K562 (cell line): Measurements from ENCODE around the gene OR1J1. TPM values are rescaled to one million over a fixed set of nuclear protein-coding genes. Genes with fewer than 3 reads are reported as not detected.

Source experiments
- ARID2 ChIP-seq: fragments of 450-650 bp; IDR thresholded peaks from 2 replicates; pipeline ENCODE4 v1.6.1; 2017; ENCODE audit warnings: antibody characterized with exemption, mild to moderate bottlenecking
- ETV6 ChIP-seq, 3 experiments: fragments of 150-350 bp in 1 of 3; sonication (generic) in 1 of 3; formaldehyde crosslinking in 1 of 3; IDR thresholded peaks; 2 replicates each; pipeline versions ENCODE4 v1.6.1 to v1.8.0; 2014 to 2022; ENCODE audit warnings: borderline replicate concordance in 2 of 3, low read depth in 2 of 3, antibody characterized with exemption in 1 of 3, low read length in 1 of 3, mild to moderate bottlenecking in 1 of 3, missing genetic modification reagents in 1 of 3
- HCFC1 ChIP-seq: IDR thresholded peaks from 2 replicates; pipeline ENCODE4 v1.6.1; 2012; ENCODE audit warnings: low read depth, low read length, improper control_type of control experiment
- HDAC8 ChIP-seq: fragments of 450-650 bp; IDR thresholded peaks from 2 replicates; pipeline ENCODE4 v1.6.1; 2016; ENCODE audit warnings: mild to moderate bottlenecking, missing genetic modification characterization, moderate library complexity, missing compliant biosample characterization
- HMG20B ChIP-seq: fragments of 250-450 bp; sonication (Bioruptor Pico); IDR thresholded peaks from 2 replicates; pipeline ENCODE4 v1.5.0; 2021; ENCODE audit warnings: mild to moderate bottlenecking
- HOXB6 ChIP-seq: fragments of 250-450 bp; sonication (Bioruptor Pico); IDR thresholded peaks from 2 replicates; pipeline ENCODE4 v1.5.1; 2022; ENCODE audit warnings: mild to moderate bottlenecking, borderline replicate concordance
- KDM5B ChIP-seq: fragments of 200-600 bp; sonication (generic); IDR thresholded peaks from 2 replicates; pipeline ENCODE4 v1.6.1; 2012; ENCODE audit warnings: low read depth, mild to moderate bottlenecking, moderate library complexity, low read length, control low read depth, inconsistent platforms; ENCODE audit not compliant: insufficient replicate concordance
- NFE2 ChIP-seq: IDR thresholded peaks from 2 replicates; pipeline ENCODE4 v1.6.1; 2014; ENCODE audit warnings: antibody characterized with exemption, low read depth
- PHB2 ChIP-seq: fragments of 450-650 bp; IDR thresholded peaks from 2 replicates; pipeline ENCODE4 v1.6.1; 2017; ENCODE audit warnings: low read depth
- POLR3G ChIP-seq: IDR thresholded peaks from 2 replicates; pipeline ENCODE4 v1.6.1; 2011; ENCODE audit not compliant: insufficient read length, insufficient replicate concordance; ENCODE audit errors: extremely low read depth
- RB1 ChIP-seq: fragments of 450-650 bp; IDR thresholded peaks from 2 replicates; pipeline ENCODE4 v1.6.1; 2017; ENCODE audit warnings: low read depth, mild to moderate bottlenecking
- RBM15 ChIP-seq: fragments of 200-400 bp; formaldehyde crosslinking; IDR thresholded peaks from 2 replicates; pipeline ENCODE4 v1.6.1; 2018; ENCODE audit warnings: mild to moderate bottlenecking, low read length, moderate library complexity; ENCODE audit not compliant: insufficient read depth
- REST ChIP-seq, 2 experiments: fragments of 450-650 bp; formaldehyde crosslinking in 1 of 2; IDR thresholded peaks; 2 replicates each; pipeline versions ENCODE4 v1.4.0 to v1.6.1; 2014 to 2020; ENCODE audit warnings: mild to moderate bottlenecking in 2 of 2, borderline replicate concordance in 1 of 2, low read depth in 1 of 2
- SMC3 ChIP-seq: conservative IDR thresholded peaks from 2 replicates; pipeline ENCODE4 v1.6.1; 2011; ENCODE audit warnings: low read depth, low read length, improper control_type of control experiment; ENCODE audit not compliant: insufficient read depth
- SNRNP70 ChIP-seq: fragments of 200-400 bp; formaldehyde crosslinking; optimal IDR thresholded peaks from 2 replicates; pipeline ENCODE3; 2017; ENCODE audit warnings: low read depth, low read length
- SP2 ChIP-seq: IDR thresholded peaks from 2 replicates; pipeline ENCODE4 v1.6.1; 2011; ENCODE audit warnings: mild to moderate bottlenecking, low read depth, low read length, moderate library complexity; ENCODE audit not compliant: poor library complexity, severe bottlenecking; ENCODE audit errors: extremely low read depth
- TAF7 ChIP-seq: fragments of 450-650 bp; IDR thresholded peaks from 2 replicates; pipeline ENCODE4 v1.6.1; 2016; ENCODE audit warnings: missing genetic modification characterization, missing compliant biosample characterization
- ZNF347 ChIP-seq: fragments of 450-650 bp; formaldehyde crosslinking; IDR thresholded peaks from 2 replicates; pipeline ENCODE4 v1.4.0; 2020; ENCODE audit warnings: low read depth, mild to moderate bottlenecking, moderate library complexity
- polyA plus RNA-seq, 8 experiments: library from polyadenylated mRNA; depleted of rRNA in 4 of 8; stranded (reverse) in 5 of 8; unstranded in 3 of 8; fragments of >200 nt; fragmentation: Nextera tagmentation in 2 of 8; fragmentation: Illumina TruSeq in 1 of 8; extraction: Ambion mirVana in 2 of 8; extraction: Trizol in 1 of 8; gene quantifications; 2 replicates each; pipeline versions ENCODE4 v1.2.1 to v1.2.3, GENCODE V29; 2011 to 2014; ENCODE audit warnings: inconsistent platforms in 1 of 8, missing spikeins in 1 of 8
- total RNA-seq, 7 experiments: library from RNA; depleted of rRNA in 6 of 7; stranded (reverse); fragments of >200 nt in 6 of 7; fragmentation: Illumina TruSeq in 2 of 7; extraction: Trizol in 2 of 7; gene quantifications; 2 replicates each; pipeline versions ENCODE4 v1.2.1 to v1.2.3, GENCODE V29; 2011 to 2021; ENCODE audit warnings: low replicate concordance in 1 of 7

Gene OR1J1
- total and polyA plus RNA-seq, 9 of the 15 experiments (the other 6 are each of a cell fraction or from before 2014, with no cell fraction given) = not detected

GRCh38 chr9:122464633-122465567 lies 12.8 kb downstream of the OR1J1 start (continued):
- TF ChIP-seq REST (IDR thresholded peaks at IDR 0.05; ENCODE audit: borderline replicate concordance) (peak; percentile 75; the same call in 1 of the 2 replicates), REST (CRISPR knock-in tag; IDR thresholded peaks at IDR 0.05; ENCODE audit: low read depth) (no peak), ARID2 (peak; percentile 38; the same call in 1 of the 2 replicates), RB1 (no peak), HCFC1 (0 out of 2 replicates have a peak, but pooled peaks have one; percentile 16), POLR3G (no peak), HOXB6 (no peak), ZNF347 (no peak), ETV6 (IDR thresholded peaks at IDR 0.05; ENCODE audit: borderline replicate concordance in 1 of 2, low read depth in 2 of 2, low read length in 1 of 2) (no peak), ETV6 (CRISPR knock-in tag; IDR thresholded peaks at IDR 0.05; ENCODE audit: borderline replicate concordance) (no peak), HDAC8 (tag) (no peak), KDM5B (no peak), TAF7 (tag) (no peak), PHB2 (no peak), NFE2 (peak; percentile 54; the same call in 1 of the 2 replicates), SP2 (no peak), SNRNP70 (no peak), RBM15 (no peak), SMC3 (peak; percentile 76), HMG20B (CRISPR knock-in tag) (no peak)
